H9 (cell line): ENCODE results near the gene CFAP298. TPM values are rescaled to one million over a fixed set of nuclear protein-coding genes. Genes with fewer than 3 reads are reported as not detected.

Source experiments
- DNase-seq: peaks from one replicate; pipeline ENCODE4 v3.0.0-alpha.2; 2017
- H2AFZ ChIP-seq: one replicate; pipeline ENCODE4 v1.6.1; 2013; ENCODE audit warnings: mild to moderate bottlenecking, low read length, control low read depth, moderate library complexity
- H2AK5ac ChIP-seq: 2 replicates; pipeline ENCODE4 v1.6.1; 2013; ENCODE audit warnings: low read length, control low read depth, mixed read lengths; ENCODE audit not compliant: insufficient read length
- H2BK120ac ChIP-seq: one replicate; pipeline ENCODE4 v1.6.1; 2013; ENCODE audit warnings: low read depth, mild to moderate bottlenecking, low read length, control low read depth, inconsistent platforms; ENCODE audit not compliant: poor library complexity, severe bottlenecking
- H2BK12ac ChIP-seq: 2 replicates; pipeline ENCODE4 v1.6.1; 2013; ENCODE audit warnings: low read length, control low read depth, mixed read lengths, low read depth; ENCODE audit not compliant: insufficient read length
- H2BK15ac ChIP-seq: 2 replicates; pipeline ENCODE4 v1.6.1; 2013; ENCODE audit warnings: low read depth, low read length, control low read depth
- H2BK20ac ChIP-seq: one replicate; pipeline ENCODE4 v1.6.1; 2013; ENCODE audit warnings: low read depth, mild to moderate bottlenecking, low read length, control low read depth, inconsistent platforms; ENCODE audit not compliant: poor library complexity, severe bottlenecking
- H2BK5ac ChIP-seq: 2 replicates; pipeline ENCODE4 v1.6.1; 2013; ENCODE audit warnings: low read length, control low read depth, mixed read lengths; ENCODE audit not compliant: insufficient read length
- H3K14ac ChIP-seq: 2 replicates; pipeline ENCODE4 v1.6.1; 2013; ENCODE audit warnings: low read length, control low read depth; ENCODE audit not compliant: insufficient read depth
- H3K18ac ChIP-seq: 2 replicates; pipeline ENCODE4 v1.6.1; 2013; ENCODE audit warnings: low read depth, mild to moderate bottlenecking, mixed read lengths, low read length, control low read depth; ENCODE audit not compliant: insufficient read length
- H3K23ac ChIP-seq: 2 replicates; pipeline ENCODE4 v1.6.1; 2013; ENCODE audit warnings: low read length, control low read depth, mixed read lengths, low read depth; ENCODE audit not compliant: insufficient read length
- H3K23me2 ChIP-seq: 2 replicates; pipeline ENCODE4 v1.6.1; 2013; ENCODE audit warnings: low read depth, mild to moderate bottlenecking, mixed read lengths, low read length, control low read depth; ENCODE audit not compliant: insufficient read length, poor library complexity, severe bottlenecking
- H3K27ac ChIP-seq: 2 replicates; pipeline ENCODE4 v1.5.1; 2013; ENCODE audit warnings: low read length, control low read depth, mixed read lengths, low read depth; ENCODE audit not compliant: insufficient read length
- H3K27me3 ChIP-seq: 2 replicates; pipeline ENCODE4 v1.6.1; 2013; ENCODE audit warnings: low read length, control low read depth, inconsistent platforms; ENCODE audit not compliant: insufficient read depth
- H3K4ac ChIP-seq: 2 replicates; pipeline ENCODE4 v1.6.1; 2013; ENCODE audit warnings: low read depth, mild to moderate bottlenecking, control low read depth, inconsistent platforms, low read length, moderate library complexity
- H3K4me1 ChIP-seq: 2 replicates; pipeline ENCODE4 v1.6.1; 2013; ENCODE audit warnings: low read length, control low read depth, inconsistent platforms; ENCODE audit not compliant: insufficient read depth
- H3K4me2 ChIP-seq: 2 replicates; pipeline ENCODE4 v1.6.1; 2013; ENCODE audit warnings: low read length, control low read depth, mixed read lengths; ENCODE audit not compliant: insufficient read length, insufficient read depth
- H3K56ac ChIP-seq: 2 replicates; pipeline ENCODE4 v1.6.1; 2013; ENCODE audit warnings: low read depth, mild to moderate bottlenecking, mixed read lengths, low read length, control low read depth; ENCODE audit not compliant: insufficient read length
- H3K79me1 ChIP-seq: 2 replicates; pipeline ENCODE4 v1.6.1; 2013; ENCODE audit warnings: low read depth, mild to moderate bottlenecking, moderate library complexity, low read length, control low read depth, inconsistent platforms; ENCODE audit not compliant: insufficient read depth, poor library complexity, severe bottlenecking
- H3K79me2 ChIP-seq: 2 replicates; pipeline ENCODE4 v1.6.1; 2013; ENCODE audit warnings: low read length, control low read depth, inconsistent platforms; ENCODE audit not compliant: insufficient read depth
- H3K9ac ChIP-seq: 2 replicates; pipeline ENCODE4 v1.6.1; 2013; ENCODE audit warnings: low read length, control low read depth, mixed read lengths; ENCODE audit not compliant: insufficient read length; ENCODE audit errors: extremely low read depth
- H3K9me3 ChIP-seq: one replicate; pipeline ENCODE4 v1.6.1; 2013; ENCODE audit warnings: low read depth, low read length, inconsistent platforms; ENCODE audit not compliant: control insufficient read depth
- H3T11ph ChIP-seq: one replicate; pipeline ENCODE4 v1.6.1; 2013; ENCODE audit warnings: mild to moderate bottlenecking, low read length, control low read depth, inconsistent platforms
- H4K20me1 ChIP-seq: one replicate; pipeline ENCODE4 v1.6.1; 2013; ENCODE audit not compliant: control insufficient read depth, insufficient read length, insufficient read depth
- H4K5ac ChIP-seq: 2 replicates; pipeline ENCODE4 v1.6.1; 2013; ENCODE audit warnings: low read depth, mild to moderate bottlenecking, mixed read lengths, low read length, control low read depth; ENCODE audit not compliant: insufficient read length
- H4K8ac ChIP-seq: replicated peaks from 2 replicates; pipeline ENCODE4 v1.6.1; 2013; ENCODE audit warnings: low read length, control low read depth, mixed read lengths, low read depth; ENCODE audit not compliant: insufficient read length
- H4K91ac ChIP-seq: 2 replicates; pipeline ENCODE4 v1.6.1; 2013; ENCODE audit warnings: low read depth, mild to moderate bottlenecking, moderate library complexity, mixed read lengths, low read length, control low read depth; ENCODE audit not compliant: insufficient read length
- H3K27ac Mint-ChIP-seq, 3 experiments: 2 replicates in 2 of 3; 3 replicates in 1 of 3; pipeline ENCODE4 v1.8.0; 2020 to 2021; ENCODE audit warnings: mixed read lengths in 3 of 3, mild to moderate bottlenecking in 1 of 3, moderate library complexity in 1 of 3
- H3K27me3 Mint-ChIP-seq: 2 replicates; pipeline ENCODE4 v1.8.0; 2021; ENCODE audit warnings: low read depth, mild to moderate bottlenecking, moderate library complexity, mixed read lengths
- H3K36me3 Mint-ChIP-seq, 3 experiments: 2 replicates in 2 of 3; 3 replicates in 1 of 3; pipeline ENCODE4 v1.8.0; 2020 to 2021; ENCODE audit warnings: low read depth in 3 of 3, mixed read lengths in 3 of 3; ENCODE audit not compliant: insufficient read depth in 1 of 3
- H3K4me1 Mint-ChIP-seq, 2 experiments: 2 replicates each; pipeline ENCODE4 v1.8.0; 2020; ENCODE audit warnings: mixed read lengths in 2 of 2
- H3K4me3 Mint-ChIP-seq, 2 experiments: 2 replicates in 1 of 2; 3 replicates in 1 of 2; pipeline ENCODE4 v1.8.0; 2020 to 2021; ENCODE audit warnings: mild to moderate bottlenecking in 2 of 2, mixed read lengths in 2 of 2, moderate library complexity in 1 of 2
- H3K9me3 Mint-ChIP-seq, 2 experiments: 2 replicates in 1 of 2; 3 replicates in 1 of 2; pipeline ENCODE4 v1.8.0; 2020; ENCODE audit warnings: mild to moderate bottlenecking in 2 of 2, mixed read lengths in 2 of 2, moderate library complexity in 1 of 2
- CTCF ChIP-seq: fragments of 200-600 bp; sonication (generic); conservative IDR thresholded peaks from 3 replicates; pipeline ENCODE4 v1.8.0; 2021; ENCODE audit warnings: antibody characterized with exemption, mild to moderate bottlenecking
- WGBS: extraction: QIAGEN DNeasy Blood & Tissue Kit; methylation state at CpG from one replicate; pipeline ENCODE4 v1.1.7; 2013; ENCODE audit warnings: missing lambda C conversion rate, low lambda C conversion rate, mixed read lengths; ENCODE audit not compliant: insufficient read length; ENCODE audit errors: extremely low coverage; 5-methylcytosine and 5-hydroxymethylcytosine counted together
- total RNA-seq: library from RNA; stranded (reverse); gene quantifications from 2 replicates; pipeline ENCODE4 v1.2.1, GENCODE V29; 2021

Gene CFAP298
- total RNA-seq, 1 experiment from 2014 or later: 81.8 TPM

- H2AFZ ChIP-seq: no peak overlapping the region
- no peak overlapping the region for H3T11ph ChIP-seq
- H3K56ac ChIP-seq: no peak overlapping the region
- H2BK20ac ChIP-seq: no peak overlapping the region
- TF ChIP-seq CTCF: no peak
- no peak overlapping the region for H3K9ac ChIP-seq
- no peak overlapping the region for H3K18ac ChIP-seq
- no peaks in the 10 kb centered on the region for H3K9me3 ChIP-seq
- no peak overlapping the region for H2BK5ac ChIP-seq
- H3K9me3 Mint-ChIP-seq: peaks cover 26 to 28% of the 10 kb centered on the region in 2 experiments
- H3K14ac ChIP-seq: no peak overlapping the region
- H2AK5ac ChIP-seq: no peak overlapping the region
- H3K27ac Mint-ChIP-seq: no peak overlapping the region
- H3K4me1 ChIP-seq: no peaks in the 10 kb centered on the region; the same call in 1 of the 2 replicates
- no peaks in the 10 kb centered on the region for H4K20me1 ChIP-seq
- no peaks in the 10 kb centered on the region for H3K79me1 ChIP-seq
- no peak overlapping the region for H3K23ac ChIP-seq
- H3K4me1 Mint-ChIP-seq: peaks cover 32 to 51% of the 10 kb centered on the region in 2 experiments
- peaks cover 24 to 34% (median 32%) of the 10 kb centered on the region in 3 experiments for H3K36me3 Mint-ChIP-seq
- H4K5ac ChIP-seq: no peak overlapping the region
- H3K27me3 ChIP-seq: no peaks in the 10 kb centered on the region
- H3K4me2 ChIP-seq: no peak overlapping the region
- H3K27ac ChIP-seq: no peak overlapping the region
- H3K4me3 Mint-ChIP-seq: no peak overlapping the region
- no peaks in the 10 kb centered on the region for H3K79me2 ChIP-seq
- no peak for DNase-seq
- H3K27me3 Mint-ChIP-seq: peaks cover 8% of the 10 kb centered on the region
- H2BK15ac ChIP-seq: no peak overlapping the region
- no peak overlapping the region for H4K8ac ChIP-seq
- no peak overlapping the region for H2BK12ac ChIP-seq
- no peak overlapping the region for H4K91ac ChIP-seq
- H3K23me2 ChIP-seq: peaks cover 3% of the 10 kb centered on the region
- H2BK120ac ChIP-seq: no peak overlapping the region
- WGBS: no CpG with 5 or more reads among the region's 2 CpGs
- H3K4ac ChIP-seq: no peak overlapping the region
These were observed 46.2 kb downstream of the CFAP298 start for GRCh38 chr21:32565856-32566465.
